GM19438 (cell line): ENCODE data around the gene UBXN10.

Experiments
- ATAC-seq: cut with Tn5 transposase; IDR thresholded peaks from one replicate; pipeline ENCODE4 v1.9.1; 2021; ENCODE audit warnings: low read depth; ENCODE audit not compliant: unreplicated experiment

The UBXN10 gene

GRCh38 chr1:20182415-20182814 lies 3.5 kb upstream of the UBXN10 start:
- no peak for ATAC-seq

GRCh38 chr1:20183035-20183434 lies 2.9 kb upstream of the UBXN10 start:
- no peak for ATAC-seq

- ATAC-seq: no peak
Measured at GRCh38 chr1:20183616-20184271, 2.2 kb upstream of the UBXN10 start.

GRCh38 chr1:20184481-20184900 lies 1.4 kb upstream of the UBXN10 start:
- no peak for ATAC-seq

GRCh38 chr1:20184997-20185833 lies 681 bp upstream of the UBXN10 start:
- no peak for ATAC-seq

GRCh38 chr1:20187103-20187812 lies 1.4 kb downstream of the UBXN10 start:
- no peak for ATAC-seq

GRCh38 chr1:20187813-20188454 lies 2.0 kb downstream of the UBXN10 start:
- ATAC-seq: no peak

- no peak for ATAC-seq
Measured at GRCh38 chr1:20188455-20188817, 2.5 kb downstream of the UBXN10 start.

- ATAC-seq: no peak
Measured at GRCh38 chr1:20189664-20190063, 3.8 kb downstream of the UBXN10 start.

GRCh38 chr1:20190256-20191160 lies 4.6 kb downstream of the UBXN10 start:
- ATAC-seq: no peak

- no peak for ATAC-seq
Measured at GRCh38 chr1:20191266-20191825, 5.5 kb downstream of the UBXN10 start.

GRCh38 chr1:20192364-20192763 lies 6.5 kb downstream of the UBXN10 start:
- no peak for ATAC-seq

GRCh38 chr1:20192871-20193411 lies 7.0 kb downstream of the UBXN10 start:
- no peak for ATAC-seq

GRCh38 chr1:20194224-20194623 lies 8.3 kb downstream of the UBXN10 start:
- ATAC-seq: no peak

- no peak for ATAC-seq
Measured at GRCh38 chr1:20194757-20195461, 9.0 kb downstream of the UBXN10 start.

- no peak for ATAC-seq
Measured at GRCh38 chr1:20195462-20195780, 9.5 kb downstream of the UBXN10 start.

GRCh38 chr1:20197329-20197791 lies 11.5 kb downstream of the UBXN10 start:
- ATAC-seq: no peak

- ATAC-seq: no peak
Measured at GRCh38 chr1:20198296-20198695, 12.4 kb downstream of the UBXN10 start.

GRCh38 chr1:20198918-20199317 lies 13.0 kb downstream of the UBXN10 start:
- ATAC-seq: no peak
